ENCODE measurements around the gene SYNJ2.

DNA sequence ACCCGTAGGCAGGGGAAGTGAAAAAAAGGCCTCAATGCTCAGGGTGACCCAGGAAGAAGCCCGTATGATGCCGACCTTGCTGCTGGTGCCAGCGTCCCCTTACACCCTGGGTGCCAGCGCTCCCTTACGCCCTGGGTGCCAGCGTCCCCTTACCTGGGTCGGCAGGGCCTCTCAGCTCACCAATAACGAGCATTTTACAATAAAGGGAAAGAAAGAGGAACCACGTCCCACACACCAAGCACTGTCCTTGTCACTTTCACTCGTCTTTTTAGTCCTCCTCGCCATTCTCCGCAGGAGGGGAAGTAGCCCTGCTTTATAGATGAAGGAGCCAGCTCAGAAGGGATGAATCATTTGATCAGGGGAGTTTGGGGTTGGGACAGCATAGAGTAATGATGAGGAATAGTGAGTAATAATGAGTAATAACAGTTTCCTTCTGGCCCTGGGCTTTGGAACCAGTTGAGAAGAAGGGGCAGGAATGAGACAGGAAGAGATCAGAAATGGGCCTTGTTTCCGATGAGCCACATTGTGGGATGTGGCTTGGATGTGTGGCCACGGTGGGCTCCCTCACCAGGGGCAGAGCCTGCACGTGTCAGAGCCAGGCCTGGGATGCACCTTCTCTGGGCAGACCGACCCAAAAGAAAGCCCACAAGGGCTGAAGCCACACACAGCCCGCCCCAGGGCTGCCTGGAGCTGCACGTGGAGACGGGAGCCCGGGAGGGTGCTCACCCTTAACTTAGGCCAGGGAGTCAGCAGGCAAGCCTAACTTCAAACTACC is 75.7 kb downstream of the SYNJ2 start:
- TF ChIP-seq POLR2A (IDR thresholded peaks at IDR 0.05; ENCODE audit: low read depth, low read length) (no peak), POLR2AphosphoS5 (IDR thresholded peaks at IDR 0.05; ENCODE audit: low read depth, low read length) (no peak), TAF1 (IDR thresholded peaks at IDR 0.05; ENCODE audit: low read depth, low read length) (no peak), SPI1 (IDR thresholded peaks at IDR 0.05; ENCODE audit: low read depth, low read length) (peak; percentile 36; the same call in 1 of the 2 replicates), POU2F2 (IDR thresholded peaks at IDR 0.05; ENCODE audit: low read depth, low read length) (no peak), PAX5 (IDR thresholded peaks at IDR 0.05; ENCODE audit: insufficient read depth, low read length, severe bottlenecking) (no peak)

Data from GM12891 (cell line).